Forelimb muscle (tissue), 1 donor: ENCODE results near the gene FBN2. TPM values are rescaled to one million over a fixed set of nuclear protein-coding genes. Genes with fewer than 3 reads are reported as not detected.

Experiments
- DNase-seq: peaks from one replicate; pipeline ENCODE4 v3.0.0-alpha.2; 2013; ENCODE audit warnings: low read depth
- polyA plus RNA-seq: library from polyadenylated mRNA; unstranded; fragments of 120-200 nt; gene quantifications from one replicate; pipeline ENCODE4 v1.2.1, GENCODE V29; 2013; ENCODE audit not compliant: insufficient read length

FBN2 gene
- 41.0 TPM for polyA plus RNA-seq

DNA sequence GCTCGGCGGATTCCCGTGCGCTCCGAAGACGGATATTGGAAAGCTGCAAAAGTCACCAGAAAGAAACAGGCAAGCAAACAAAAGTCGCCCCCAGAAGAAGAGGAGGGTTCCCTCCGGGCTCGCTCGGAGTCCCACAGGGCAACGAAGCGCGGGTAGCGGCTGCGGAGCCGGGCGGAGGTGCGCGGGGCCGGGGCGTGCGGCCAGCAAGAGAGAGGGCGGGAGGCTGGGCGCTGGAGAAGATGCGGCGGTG is at the start of gene FBN2:
TSS of gene FBN2 (minus strand) at position 246 of the 250 bp plus-strand sequence. CDS start 642 bp downstream, outside the sequence.
- DNase-seq = no peak

DNA sequence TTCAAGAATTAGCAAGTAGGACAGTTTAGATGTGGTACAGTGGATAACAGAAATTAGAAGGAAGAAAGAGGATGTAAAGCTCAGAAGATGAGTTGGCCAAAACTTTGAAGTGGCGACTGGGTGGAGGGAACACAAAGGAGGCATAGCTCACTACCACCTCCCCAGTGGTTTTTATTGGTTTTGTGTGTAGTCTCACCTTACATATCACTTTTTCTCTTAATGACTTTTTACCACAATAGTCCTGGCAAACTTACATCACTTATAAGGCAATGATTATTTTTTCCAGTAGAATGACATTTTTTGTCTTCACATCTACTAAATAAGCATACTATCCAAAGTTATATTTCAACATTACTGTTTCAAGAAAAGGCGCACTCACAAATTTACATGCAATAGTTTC is 49.2 kb upstream of the FBN2 start:
- DNase-seq = no peak

DNA sequence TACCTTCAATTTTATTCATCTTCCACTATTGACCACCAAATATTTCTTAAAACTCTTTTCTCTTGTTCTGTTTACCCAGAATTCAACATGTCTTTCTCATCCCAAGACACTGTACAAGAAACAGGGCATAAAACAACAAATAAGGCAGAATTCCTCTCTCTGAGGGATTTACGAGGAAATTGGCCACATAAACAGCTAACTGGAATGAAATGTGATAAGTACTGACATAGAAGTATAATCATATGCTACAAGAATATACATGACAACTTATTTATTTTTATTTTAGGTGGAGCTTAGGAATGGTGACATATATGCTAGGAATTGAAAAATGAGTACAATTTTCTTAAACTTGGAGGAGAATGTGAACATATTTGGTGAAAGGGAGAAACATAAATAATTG is 48.8 kb upstream of the FBN2 start:
- DNase-seq = no peak

DNA sequence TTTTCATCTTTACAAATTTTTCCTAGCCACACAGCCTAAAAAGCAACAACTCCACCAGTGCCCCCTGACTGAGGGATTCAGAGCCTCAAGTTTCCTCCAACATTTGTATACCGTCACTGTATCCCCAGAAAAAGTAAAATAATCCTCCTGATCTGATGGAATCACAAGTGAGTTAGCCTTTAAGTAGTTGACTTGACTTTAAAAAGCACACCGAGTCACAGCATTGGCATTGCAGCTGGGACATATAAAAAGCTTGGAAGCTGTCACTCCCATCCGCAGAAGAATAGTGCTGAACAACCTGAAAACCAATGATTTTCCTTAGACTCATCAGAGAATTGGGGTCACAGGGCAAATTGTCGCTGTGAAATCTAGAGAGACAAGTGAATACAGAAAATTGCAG is 41.6 kb upstream of the FBN2 start:
- no peak for DNase-seq

DNA sequence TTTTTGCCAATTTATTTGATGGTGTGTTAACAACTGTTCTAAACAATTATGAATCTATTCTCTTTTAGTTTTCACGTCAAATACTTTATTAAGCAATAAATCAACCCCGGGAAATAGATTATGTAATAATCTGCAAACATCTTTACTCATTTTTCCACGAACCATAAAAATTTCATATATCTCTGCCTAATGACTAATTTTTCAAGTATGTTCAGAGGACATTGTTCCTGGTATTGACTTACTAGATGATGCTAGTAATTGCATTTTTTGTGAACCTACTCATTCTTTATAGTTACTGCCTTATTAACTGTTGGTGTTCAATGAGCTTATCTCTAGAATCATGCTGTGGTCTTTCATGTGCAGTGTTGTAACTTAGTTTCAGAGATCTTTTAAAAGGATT is 41.0 kb upstream of the FBN2 start:
- DNase-seq = no peak

DNA sequence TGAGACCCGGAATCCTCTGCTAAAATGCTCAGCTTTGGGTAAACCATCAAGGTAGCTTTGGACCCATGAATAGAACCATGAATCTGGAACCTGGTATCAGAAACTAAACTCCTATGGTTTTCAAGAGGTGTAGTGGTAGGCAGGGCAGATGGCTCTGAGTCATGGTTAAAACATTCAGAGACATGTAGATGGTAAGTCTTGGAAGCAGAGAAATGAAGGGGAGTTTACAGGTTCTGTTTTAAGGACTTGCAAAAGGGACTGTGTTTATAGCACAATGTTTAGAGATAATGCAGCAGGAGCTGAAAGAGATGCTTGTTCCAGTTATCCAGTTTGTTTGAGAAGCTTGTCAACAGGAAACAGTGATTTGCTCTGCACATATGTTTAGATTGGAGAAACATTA is 36.0 kb upstream of the FBN2 start:
- DNase-seq = no peak

DNA sequence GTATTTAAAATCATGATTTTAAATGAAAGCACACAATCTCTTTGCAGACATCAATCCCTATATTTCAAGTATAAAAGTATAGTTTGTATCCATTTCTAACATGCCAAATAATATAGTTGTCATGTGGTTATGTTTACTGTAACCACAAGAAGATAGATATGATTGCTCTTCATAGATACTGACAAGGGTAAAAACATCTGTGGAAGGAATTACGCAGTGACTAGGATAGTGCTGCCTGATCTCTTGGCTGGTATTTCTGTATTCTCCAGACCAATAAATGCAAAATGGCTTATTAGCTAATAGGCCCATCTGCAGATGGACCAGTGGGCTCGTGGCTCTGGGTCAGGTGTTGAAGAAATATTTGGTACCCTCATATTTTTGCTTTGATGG is 34.9 kb upstream of the FBN2 start:
- no peak for DNase-seq

DNA sequence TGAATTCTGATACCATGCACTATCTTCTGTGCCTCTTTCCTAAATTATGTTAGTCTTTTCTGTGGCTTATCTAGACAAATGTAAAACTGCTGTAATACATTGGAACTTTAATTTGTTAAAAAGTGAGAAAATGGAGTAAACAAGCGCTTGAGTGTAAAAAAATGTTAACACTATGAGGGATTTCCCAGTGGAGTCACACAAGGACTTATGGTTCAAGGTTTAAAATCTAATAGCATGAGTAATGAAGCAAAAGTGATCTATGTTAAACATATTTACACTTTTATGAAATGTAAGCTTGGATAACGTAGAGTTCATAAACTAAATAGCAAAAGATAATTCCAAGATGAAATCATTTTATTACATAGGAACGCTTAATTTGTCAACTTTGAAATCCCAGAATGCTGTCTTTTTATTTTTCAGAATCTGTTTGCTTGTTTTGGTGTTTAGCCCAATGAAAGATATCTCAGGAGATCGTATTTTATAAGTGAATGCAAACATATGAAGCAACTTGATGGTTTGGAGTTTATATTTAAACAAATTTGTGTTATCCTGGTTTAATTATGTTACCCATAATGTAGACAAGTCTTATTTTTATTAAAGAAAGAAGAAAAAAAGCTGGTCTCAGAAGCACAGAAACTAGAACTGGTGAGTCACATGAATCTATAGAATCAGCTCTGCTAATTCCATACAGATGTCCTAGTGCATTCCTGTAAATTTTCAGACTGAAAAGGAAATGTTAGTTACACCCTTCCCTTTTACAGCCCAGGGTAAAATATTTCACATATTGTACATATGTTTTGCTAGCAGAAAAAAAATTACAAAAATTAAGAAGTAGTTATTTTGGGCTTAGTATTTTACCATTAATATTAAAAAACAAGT is 34.2 kb upstream of the FBN2 start:
- DNase-seq = no peak

DNA sequence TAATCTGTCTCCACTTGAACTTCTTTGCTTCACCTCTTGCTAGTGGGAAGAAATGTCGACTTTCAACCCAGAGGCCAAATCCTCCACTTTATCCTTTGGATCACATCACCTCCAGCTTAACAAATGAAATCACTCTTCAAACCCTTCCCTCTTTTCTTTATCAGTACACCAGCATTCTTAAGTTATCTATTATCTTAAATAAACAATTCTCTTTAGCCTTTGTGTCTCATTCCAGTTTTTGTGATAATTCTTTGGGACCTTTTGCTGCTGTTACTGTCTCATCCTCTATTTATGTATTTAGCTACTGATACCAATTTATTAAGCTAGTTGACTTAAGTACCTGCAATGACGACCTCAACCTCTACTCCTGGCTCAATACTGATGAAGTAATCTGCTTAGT is 28.1 kb upstream of the FBN2 start:
- DNase-seq = no peak

DNA sequence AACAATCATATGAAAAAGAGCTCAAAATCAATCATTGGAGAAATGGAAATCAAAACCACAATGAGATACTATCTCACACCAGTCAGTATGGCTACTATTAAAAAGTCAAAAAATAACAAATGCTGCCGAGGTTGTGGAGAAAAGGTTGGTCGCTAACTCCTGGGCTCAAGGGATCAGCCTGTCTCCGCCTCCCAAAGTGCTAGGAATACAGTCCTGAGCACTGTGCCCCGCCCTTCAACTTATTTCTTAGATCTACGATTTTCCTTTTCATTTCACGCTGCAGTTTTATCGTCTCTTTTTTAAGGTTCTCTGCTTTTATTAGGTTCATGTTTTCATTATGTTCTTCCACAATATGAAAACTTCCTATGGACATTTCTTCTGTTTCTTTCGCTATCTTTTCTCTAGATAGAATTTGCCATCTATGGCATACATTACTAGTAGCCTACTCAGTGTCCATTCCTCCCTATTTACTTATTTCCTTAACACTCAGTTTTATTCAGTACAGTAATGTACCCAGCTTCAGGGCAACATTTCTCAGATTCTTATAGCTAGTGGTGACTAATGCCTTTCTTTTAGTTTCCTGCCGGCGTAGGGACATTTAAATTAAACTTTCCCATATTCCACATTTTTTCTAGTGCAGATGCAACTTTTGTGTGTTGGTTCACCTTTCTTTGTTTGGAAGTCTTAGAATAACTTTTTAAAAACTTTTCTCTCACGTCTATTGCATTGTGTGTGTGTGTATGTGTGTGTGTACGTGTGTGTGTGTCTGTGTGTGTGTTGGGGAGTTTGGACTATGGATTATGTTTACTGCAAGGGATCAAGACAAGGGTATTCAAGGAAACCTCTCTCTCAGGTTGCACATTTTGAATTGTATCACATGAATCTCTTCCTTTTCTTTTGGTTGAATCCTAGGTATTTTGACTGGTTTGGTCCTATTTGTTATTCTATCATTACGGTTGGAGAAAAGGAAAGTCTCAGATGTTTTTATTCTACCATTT is 21.6 kb upstream of the FBN2 start:
- DNase-seq = no peak

DNA sequence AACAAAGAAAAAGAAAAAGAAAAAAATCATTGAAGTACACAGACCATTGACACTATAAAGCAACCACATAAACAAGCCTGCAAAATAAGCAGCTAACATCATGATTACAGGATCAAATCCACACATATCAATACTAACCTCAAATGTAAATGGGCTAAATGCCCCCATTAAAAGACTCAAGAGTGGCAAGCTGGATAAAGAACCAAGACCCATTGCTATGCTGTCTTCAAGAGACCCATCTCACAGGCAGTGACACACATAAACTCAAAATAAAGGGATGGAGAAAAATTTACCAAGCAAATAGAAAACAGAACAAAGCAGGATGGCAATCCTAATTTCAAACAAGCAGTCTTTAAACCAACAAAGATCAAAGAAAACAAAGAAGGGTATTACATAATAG is 15.7 kb upstream of the FBN2 start:
- no peak for DNase-seq

DNA sequence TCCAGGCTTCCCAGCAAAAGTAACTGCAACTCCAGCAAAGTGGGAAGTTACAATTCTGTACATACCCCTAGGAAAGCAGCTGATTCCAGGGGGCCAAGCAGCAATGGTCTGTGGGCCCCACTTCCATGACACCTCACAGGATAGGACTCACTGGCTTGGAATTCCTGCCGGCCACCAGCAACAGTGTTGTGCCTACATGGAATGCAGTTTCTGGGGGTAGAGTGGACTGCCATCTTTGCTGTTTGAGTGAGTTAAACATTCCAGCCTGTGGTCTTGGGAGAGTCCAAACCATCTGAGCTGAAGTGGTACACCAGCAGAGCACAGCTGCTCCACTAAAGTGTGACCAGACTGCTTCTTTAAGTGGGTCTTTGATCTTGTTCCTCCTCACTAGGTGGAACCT is 13.4 kb upstream of the FBN2 start:
- no peak for DNase-seq

DNA sequence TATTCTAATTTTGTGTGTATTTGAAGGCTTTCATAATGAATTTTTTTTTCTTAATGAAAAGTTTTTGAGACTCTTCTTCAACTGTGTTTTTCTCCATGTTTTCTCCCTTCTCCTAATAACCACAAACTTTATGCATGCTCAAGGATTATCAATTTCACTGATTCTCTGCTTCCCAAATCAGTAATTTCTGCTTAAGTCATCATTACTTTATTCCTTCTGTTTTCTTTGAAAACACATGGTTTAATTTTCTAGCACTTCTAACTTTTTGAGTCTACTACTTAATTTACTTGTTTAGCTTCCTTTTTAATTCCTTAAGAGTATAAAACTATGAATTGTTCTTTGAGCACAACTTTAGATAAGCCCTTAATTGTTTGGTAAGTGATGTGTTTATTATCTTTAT is 11.5 kb upstream of the FBN2 start:
- no peak for DNase-seq

DNA sequence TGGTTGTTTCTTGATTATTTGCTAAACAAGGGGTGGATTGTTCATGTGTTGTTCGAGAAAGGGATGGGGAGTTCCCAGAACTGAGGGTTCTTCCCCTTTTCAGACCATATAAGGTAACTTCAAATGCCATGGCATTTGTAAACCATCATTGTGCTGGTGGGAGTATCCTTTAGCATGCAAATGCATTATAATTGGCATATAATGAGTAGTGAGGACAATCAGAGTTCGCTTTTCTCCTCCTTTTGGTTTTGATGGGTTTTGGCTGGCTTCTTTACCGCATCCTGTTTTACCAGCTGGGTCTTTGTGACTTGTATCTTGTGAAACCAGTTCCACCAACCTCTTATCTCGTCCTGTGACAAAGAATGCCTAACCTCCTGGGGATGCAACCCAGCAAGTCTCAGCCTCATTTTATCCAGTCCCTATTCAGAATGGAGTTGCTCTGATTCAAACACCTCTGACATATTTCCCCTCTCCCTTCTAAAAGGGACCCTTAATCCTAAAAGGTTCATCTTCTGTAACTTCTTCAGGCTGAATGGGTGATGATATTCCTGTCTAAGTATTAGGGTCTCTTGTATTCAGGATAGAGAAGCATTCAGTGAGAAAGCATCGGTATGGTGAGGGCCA is 8.7 kb upstream of the FBN2 start:
- DNase-seq = no peak

DNA sequence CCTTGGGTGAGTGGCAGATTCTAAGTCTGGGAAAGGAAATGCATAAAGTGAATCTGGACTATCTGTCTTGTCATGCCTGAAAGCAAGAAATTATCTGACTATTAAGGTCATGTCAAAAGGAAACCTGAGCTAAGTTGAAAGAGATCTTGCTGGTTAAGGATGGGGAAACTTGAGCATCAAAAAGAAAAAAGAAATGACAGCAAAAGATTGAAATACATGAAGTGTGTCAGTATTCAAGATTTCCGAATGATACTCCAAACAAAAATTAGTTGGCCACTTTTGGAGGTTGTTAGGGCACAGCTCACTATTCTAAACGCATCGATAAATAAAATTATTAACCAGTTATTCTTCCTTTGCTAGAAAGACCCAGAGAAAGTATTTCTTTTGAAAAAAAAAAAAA is 3.3 kb upstream of the FBN2 start:
- DNase-seq = no peak

DNA sequence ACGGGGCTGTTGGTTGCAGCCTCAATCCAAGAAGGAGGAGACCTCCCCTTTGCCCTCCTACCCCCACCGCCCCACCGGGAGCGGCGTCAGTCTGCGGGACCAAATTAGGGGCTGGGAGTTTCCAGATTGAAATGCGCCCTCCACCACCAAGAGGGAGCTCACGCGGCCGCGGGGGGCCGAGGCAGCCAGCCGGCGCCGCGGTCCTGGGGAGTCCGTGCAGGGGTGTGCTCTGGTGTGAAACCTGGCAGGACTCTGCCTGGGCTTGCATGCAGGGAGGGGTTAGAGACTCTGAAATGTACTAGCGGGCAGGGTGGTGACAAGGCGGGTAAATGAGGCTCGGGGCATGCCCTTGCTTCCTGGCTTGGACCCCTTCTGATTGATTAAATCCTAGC is 989 bp upstream of the FBN2 start:
- no peak for DNase-seq

DNA sequence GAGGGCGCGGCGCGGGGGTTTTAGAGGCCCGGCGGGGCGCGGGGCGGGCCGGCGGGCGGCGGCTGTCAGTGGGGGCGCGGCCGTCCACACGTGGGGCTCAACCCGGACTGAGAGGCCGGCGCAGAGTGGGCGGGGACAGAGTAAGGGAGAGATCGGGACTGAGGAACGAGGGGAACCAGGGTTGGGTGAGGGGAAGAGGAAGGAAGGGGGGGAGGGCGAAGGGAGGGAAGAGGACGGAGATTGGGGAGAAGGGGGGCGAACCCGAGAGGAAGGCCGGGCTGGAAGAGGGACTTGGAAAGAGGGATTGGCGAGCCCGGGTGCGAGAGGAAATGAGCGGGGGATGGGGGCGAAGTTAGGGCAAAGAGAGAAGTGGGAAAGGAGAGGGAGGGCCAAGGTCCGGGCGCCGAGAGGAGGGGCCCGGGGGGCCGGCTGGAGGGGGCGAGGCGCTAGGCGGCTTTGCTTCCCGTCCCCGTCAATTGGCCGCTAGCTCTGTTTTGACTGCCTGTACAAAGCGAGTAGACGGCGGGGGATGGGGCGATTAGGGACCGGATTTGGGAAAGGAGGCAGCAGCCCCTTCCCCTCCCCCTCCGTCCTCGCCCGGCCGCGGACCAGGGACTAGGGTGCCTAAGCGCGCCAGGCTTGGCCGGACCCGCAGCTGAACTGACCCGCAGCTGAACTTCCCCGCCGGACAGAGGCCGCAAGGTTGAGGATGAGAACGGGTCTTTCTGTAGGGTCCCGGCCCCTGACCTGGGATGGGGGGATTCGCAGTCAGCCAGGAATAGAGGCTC is 399 bp upstream of the FBN2 start:
- peak; percentile 74 for DNase-seq

DNA sequence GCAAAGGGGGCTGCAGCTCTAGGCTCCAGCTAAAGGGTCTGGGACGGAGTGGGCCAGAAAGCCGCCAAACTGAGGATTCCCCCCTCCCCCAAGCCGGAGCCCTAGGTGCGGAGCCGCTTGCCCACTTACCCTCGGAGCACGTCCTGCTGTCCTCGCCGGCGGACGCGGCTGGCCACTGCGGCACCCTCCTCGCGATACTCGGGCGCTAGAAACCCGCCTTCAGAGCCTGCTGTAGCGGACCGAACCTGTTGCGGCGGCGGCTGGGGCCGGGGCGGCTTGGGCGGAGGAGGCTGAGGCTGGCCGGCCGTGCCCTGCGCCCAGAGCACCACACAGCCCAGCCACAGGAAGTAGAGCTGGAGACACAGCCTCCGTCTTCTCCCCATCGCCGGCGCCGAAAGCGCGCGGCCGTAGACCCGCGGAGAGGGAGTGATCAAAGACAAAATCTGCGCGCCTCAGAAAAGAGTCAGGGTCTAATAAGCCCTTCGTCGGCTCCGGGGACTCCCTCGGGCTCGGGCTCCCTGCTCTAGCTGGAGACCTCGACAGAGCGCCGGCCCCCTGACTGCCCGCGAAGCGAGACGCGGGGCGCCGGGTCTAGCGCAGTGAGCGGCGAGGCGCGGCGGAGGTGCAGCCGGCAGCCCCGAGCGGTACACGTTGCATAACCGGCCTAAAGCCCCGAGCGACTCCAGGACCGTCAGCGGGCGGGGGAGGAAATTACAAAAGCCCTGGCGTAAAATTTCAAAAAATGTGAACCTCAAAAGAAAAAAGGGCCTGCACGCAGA is 635 bp downstream of the FBN2 start:
- DNase-seq = no peak

DNA sequence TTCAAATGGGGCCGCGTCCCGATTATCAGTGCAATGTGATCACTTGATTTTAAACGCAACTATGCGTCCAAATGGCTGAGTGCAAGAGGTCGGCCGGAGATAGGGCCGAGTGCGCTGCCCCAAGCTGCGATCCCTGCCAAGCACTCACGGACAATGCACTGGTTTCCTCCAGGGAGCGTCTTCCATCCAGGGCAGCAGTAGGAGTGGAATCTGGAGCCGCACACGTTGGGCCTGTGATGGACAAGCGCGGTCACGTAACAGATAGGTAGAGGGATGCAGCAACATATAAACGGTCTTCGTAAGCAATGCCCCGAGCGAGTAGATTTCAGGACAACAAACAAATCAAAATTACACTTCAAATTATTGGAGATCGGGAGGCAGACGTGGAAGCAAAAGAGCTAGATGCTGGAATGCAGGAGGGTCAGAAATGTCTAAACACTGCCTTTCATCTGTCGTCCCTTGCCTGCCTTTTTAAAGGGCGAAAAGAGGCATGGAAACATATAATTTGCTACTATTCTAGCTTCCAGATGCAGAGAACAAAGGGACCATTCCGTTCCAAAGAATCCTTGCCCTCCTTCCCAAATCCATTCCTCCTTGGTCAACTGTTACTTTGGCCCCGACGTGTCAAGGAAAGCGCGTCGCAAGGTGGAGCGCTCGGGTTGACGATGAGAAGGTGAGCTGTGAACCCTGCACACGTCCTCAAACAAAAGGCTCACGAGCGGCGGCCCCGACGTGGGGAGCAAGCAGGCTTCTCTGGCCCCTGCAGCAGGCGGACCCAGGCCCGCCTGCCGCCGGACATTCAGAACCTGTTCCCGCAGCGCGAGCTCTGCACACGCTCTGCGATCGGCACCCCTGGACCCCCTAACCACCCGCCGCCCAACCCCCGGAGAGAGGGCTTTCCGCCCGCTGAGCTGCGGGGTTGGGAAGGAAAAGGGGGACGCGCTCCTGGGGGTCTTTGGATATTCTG is 1.5 kb downstream of the FBN2 start:
- DNase-seq = no peak

DNA sequence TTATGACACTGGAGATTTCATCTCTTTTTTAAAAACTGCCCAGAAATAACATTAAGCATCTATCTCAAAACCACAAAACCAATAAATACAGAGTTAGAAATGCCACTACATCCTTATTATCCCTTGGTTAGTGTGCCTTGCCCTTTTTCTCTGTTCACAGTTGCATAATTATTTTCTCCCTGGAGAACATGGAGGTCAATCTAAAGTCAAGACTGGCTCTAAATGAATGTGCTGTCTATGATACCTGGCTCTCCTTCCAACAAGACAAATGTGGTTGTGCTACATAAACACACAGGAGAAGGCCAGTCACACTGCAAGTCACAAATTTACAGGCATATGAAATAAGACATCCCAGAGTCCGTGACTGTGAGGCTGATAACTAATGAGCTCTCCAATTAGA is 2.8 kb downstream of the FBN2 start:
- no peak for DNase-seq
